C4-2B (cell line): Measurements from ENCODE around the gene ATP11B.
"Not testable (repeated sequence)": the region's sequence is repeated elsewhere in the genome, so short reads cannot be mapped to it uniquely, and the experiment has no call there.

ENCODE experiments used
- H3K27ac ChIP-seq: fragments of 450-650 bp; 2 replicates; pipeline ENCODE4 v1.5.1; 2017
- ZFX ChIP-seq: fragments of 450-650 bp; IDR thresholded peaks from 2 replicates; pipeline ENCODE4 v1.6.1; 2017
- TF ChIP-seq, protein P1 (sequence below): fragments of 450-650 bp; conservative IDR thresholded peaks from 2 replicates; pipeline ENCODE4 v1.5.1; 2017; ENCODE audit warnings: mild to moderate bottlenecking

ATP11B gene

DNA sequence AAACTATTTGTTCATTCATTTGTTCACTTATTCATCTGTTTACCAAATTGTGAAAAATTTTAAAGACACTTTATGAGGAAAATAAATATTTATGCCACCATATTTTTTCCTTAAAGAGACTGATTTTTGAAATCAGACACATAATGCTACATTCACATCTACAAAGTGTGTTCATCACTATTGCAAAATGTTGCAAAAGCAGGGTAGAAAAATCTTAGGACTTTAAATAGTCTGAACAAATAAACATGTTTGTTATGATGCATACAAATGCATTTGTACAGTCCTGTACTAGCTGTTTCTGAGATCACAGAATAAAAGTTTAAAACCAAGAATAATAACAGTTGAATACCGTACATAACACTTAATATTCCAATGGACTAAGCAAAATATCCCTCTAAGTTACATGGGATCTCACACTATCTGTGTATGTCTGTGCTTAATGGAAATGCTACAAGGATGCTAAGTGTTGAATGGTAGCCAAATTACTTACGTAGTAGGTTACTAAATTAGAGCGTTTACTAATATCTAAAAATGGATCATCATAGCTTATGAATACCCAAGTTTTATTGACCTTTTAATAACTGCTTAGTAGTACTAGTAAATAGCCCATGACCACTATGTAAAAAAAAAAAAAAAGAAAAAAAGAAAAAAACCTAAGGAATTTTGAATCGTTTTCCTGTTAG lies 25.1 kb downstream of the ATP11B start:
- TF ChIP-seq, protein P1, sequence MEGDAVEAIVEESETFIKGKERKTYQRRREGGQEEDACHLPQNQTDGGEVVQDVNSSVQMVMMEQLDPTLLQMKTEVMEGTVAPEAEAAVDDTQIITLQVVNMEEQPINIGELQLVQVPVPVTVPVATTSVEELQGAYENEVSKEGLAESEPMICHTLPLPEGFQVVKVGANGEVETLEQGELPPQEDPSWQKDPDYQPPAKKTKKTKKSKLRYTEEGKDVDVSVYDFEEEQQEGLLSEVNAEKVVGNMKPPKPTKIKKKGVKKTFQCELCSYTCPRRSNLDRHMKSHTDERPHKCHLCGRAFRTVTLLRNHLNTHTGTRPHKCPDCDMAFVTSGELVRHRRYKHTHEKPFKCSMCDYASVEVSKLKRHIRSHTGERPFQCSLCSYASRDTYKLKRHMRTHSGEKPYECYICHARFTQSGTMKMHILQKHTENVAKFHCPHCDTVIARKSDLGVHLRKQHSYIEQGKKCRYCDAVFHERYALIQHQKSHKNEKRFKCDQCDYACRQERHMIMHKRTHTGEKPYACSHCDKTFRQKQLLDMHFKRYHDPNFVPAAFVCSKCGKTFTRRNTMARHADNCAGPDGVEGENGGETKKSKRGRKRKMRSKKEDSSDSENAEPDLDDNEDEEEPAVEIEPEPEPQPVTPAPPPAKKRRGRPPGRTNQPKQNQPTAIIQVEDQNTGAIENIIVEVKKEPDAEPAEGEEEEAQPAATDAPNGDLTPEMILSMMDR, result no peak
- no peak for TF ChIP-seq ZFX
- no peak overlapping the region for H3K27ac ChIP-seq

DNA sequence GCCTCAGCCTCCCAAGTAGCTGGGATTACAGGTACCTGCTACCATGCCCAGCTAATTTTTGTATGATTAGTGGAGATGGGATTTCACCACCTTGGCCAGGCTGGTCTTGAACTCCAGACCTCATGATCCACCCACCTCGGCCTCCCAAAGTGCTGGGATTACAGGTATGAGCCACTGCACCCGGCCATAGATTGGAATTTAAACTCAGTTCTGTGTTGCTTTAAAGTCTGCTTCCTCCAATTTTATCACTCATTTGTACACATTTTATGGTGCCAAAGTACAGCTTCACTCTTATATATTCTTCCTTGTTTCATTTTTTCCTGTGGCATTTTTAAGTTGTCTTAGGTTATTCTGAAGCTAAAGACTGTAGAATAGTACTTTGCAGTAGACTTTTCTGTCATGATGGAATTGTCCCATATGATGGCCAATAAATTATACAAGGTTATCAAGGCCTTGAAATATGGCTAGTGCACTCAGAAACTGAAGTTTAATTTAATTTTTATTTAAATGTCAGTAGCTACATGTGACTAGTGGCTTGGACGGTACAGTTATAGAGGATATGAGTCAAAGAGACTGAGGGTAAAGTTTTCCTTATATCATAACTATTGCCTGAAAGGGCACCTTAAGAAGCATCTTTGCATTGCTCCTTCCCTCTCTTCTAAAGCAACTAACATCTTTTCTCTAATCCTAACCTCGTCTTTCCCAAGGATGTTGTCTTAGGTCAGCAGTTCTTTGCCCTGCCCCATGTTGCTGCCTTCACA lies 28.1 kb downstream of the ATP11B start:
- TF ChIP-seq, protein P1, result no peak
- no peak for TF ChIP-seq ZFX
- no peak overlapping the region for H3K27ac ChIP-seq

GRCh38 chr3:182822260-182822659 lies 29.0 kb downstream of the ATP11B start:
- not testable (repeated sequence) for H3K27ac ChIP-seq

- no peak for TF ChIP-seq ZFX
- TF ChIP-seq, protein P1, result no peak
- peak overlapping the region; percentile 81 for H3K27ac ChIP-seq
These were observed 31.7 kb downstream of the ATP11B start for GRCh38 chr3:182824957-182825356.

DNA sequence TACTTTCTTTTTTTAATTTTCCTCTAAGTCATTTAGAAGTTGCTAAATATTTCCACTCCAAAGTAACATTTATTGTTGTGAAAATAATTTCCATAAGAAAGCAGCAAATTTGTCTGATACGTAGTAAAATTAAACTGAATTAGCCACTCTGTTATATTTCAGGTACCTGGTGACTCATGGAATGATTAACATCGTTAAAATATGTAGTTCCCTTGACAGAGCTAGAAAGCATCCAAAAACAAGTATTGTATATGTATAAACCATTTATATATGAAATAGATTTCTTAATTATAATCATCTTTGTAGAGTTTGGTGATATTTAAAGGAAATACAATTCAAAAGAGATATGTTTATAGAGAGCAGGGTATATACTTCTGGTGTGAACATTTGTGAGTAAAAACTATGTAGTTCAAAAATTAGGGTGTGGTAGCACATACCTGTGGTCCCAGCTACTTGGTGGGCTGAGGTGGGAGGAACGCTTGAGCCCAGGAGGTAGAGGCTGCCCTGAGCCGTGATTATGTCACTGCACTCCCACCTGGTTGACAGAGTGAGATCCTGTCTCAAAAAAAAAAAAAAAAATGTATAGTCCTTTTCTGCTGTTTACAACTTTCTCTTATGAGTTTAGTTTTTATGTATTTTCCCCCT lies 36.6 kb downstream of the ATP11B start:
- TF ChIP-seq ZFX, result no peak
- TF ChIP-seq, protein P1, result no peak
- H3K27ac ChIP-seq, result no peak overlapping the region

DNA sequence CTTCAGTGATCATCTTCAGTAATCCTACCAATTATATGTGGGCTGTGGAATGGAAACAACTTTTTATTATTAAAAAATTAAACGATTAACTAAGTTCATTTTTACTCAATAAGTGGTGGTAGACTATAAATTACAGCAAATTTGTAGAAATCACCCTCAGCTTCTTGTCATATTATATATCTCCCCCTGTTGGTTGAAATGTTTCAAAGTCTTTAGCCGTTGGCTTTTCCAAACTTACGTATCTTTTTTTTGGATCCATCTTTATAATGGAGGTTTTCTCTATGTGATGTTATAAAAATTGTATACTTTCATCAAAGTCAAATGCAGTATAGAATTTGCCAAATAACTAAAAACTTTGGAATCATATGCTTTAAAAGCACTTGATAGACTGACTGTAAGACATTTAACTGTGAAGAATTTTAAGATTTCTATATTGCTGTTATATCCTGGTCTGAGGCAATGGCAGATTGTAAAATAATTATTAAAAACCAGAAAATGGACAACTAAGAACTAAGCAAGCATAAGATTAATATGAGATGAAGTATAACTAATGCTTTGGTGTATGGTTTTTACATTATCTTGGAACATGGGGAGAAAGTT lies 44.7 kb downstream of the ATP11B start:
- TF ChIP-seq, protein P1, result peak; percentile 71
- no peak for TF ChIP-seq ZFX
- no peak overlapping the region for H3K27ac ChIP-seq

DNA sequence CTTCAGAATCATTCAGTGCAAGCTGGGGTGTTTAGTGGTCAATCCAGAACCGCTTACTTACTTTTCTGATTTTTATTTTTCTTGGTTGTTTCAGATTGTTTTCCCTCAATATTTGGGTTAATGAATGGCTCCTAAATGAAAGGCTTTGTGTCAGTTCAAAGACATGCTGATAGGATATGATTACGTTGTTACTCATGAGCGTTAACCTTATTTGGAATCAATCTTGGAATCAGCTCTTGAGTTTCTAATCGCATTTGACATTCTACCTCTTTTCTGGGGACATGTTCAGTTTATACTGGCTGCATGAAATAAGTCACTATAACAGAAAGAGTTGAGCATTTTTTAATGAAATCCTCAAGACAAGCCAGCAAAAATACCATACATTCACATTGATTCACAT lies 50.2 kb downstream of the ATP11B start:
- no peak overlapping the region for H3K27ac ChIP-seq
- TF ChIP-seq, protein P1, result no peak
- no peak for TF ChIP-seq ZFX
